ENCODE measurements around the gene TREM2. TPM values are rescaled to one million over a fixed set of nuclear protein-coding genes. Genes with fewer than 3 reads are reported as not detected.

Gene TREM2
- total RNA-seq, 1 experiment from 2014 or later, result not detected

DNA sequence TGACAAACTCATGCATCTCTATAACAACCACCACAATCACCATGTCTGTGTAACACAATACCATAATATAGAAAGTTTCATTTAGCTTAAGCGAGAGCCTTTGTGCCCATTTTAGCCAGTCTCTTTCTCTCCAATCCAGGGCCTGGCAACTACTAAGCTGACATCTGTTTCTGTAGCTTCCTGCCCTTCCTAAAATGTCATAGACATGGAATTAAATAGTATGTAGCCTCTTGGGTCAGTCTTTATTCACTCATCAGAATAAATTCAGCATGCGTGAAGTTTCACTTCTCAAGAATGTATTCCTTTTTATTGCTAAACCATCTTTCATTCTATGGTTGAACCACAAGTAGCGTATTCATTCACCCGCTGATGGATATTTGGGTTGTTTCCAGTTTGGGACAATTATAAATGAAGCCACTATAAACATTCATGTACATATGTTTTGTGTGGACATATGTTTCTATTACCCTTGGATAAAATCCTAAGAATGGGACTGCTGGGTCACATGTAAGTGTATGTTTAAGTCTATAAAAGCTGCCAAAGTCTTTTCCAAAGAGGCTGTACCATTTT lies 1.7 kb upstream of the TREM2 start:
- POLR2A ChIA-PET, result no interaction called here
- no TSS peak for BruUV-seq (replicated peaks)
- Mint-ChIP-seq H3K27ac (ENCODE audit: unreplicated experiment) (no peak overlapping the region), H3K4me1 (ENCODE audit: low read depth, unreplicated experiment) (no peaks in the 10 kb centered on the region), H3K27me3 (ENCODE audit: insufficient read depth, unreplicated experiment) (peaks cover 12% of the 10 kb centered on the region), H3K4me3 (ENCODE audit: unreplicated experiment) (no peak overlapping the region), H3K36me3 (ENCODE audit: insufficient read depth, unreplicated experiment) (no peaks in the 10 kb centered on the region), H3K9me3 (ENCODE audit: unreplicated experiment) (no peaks in the 10 kb centered on the region)
- Histone ChIP-seq H3K4me3 (ENCODE audit: low read depth, low read length) (no peak overlapping the region), H3K27me3 (replicated peaks; ENCODE audit: control insufficient read depth, insufficient read depth, low read length) (no peaks in the 10 kb centered on the region), H3K4me1 (no peaks in the 10 kb centered on the region), H3K36me3 (ENCODE audit: control insufficient read depth, insufficient read depth, low read length) (no peaks in the 10 kb centered on the region), H3K9me3 (no peaks in the 10 kb centered on the region)
- no peak for TF ChIP-seq CTCF (IDR thresholded peaks at IDR 0.05; ENCODE audit: insufficient read depth in 1 of 2, low read depth in 1 of 2, low read length in 1 of 2, severe bottlenecking in 1 of 2, unreplicated experiment in 1 of 2)
- CTCF ChIA-PET, result no interaction called here
- no peak for DNase-seq
- intact Hi-C loops (cut with micrococcal nuclease; ENCODE audit: unreplicated experiment), result no loop called here

GRCh38 chr6:41163419-41163717 lies 452 bp upstream of the TREM2 start:
- no TSS peak for BruUV-seq (replicated peaks)
- Histone ChIP-seq H3K4me3 (ENCODE audit: low read depth, low read length) (no peak overlapping the region), H3K4me1 (no peaks in the 10 kb centered on the region), H3K36me3 (ENCODE audit: control insufficient read depth, insufficient read depth, low read length) (no peaks in the 10 kb centered on the region), H3K27me3 (replicated peaks; ENCODE audit: control insufficient read depth, insufficient read depth, low read length) (no peaks in the 10 kb centered on the region), H3K9me3 (no peaks in the 10 kb centered on the region)
- POLR2A ChIA-PET, result no interaction called here
- no peak overlapping the region for H3K27ac Mint-ChIP-seq (ENCODE audit: unreplicated experiment)
- peaks cover 10% of the 10 kb centered on the region for H3K27me3 Mint-ChIP-seq (ENCODE audit: insufficient read depth, unreplicated experiment)
- no peak for DNase-seq
- no peaks in the 10 kb centered on the region for H3K9me3 Mint-ChIP-seq (ENCODE audit: unreplicated experiment)
- intact Hi-C loops (cut with micrococcal nuclease; ENCODE audit: unreplicated experiment), result no loop called here
- CTCF ChIA-PET, result no interaction called here
- no peaks in the 10 kb centered on the region for H3K36me3 Mint-ChIP-seq (ENCODE audit: insufficient read depth, unreplicated experiment)
- H3K4me3 Mint-ChIP-seq (ENCODE audit: unreplicated experiment), result no peak overlapping the region
- no peak for TF ChIP-seq CTCF (IDR thresholded peaks at IDR 0.05; ENCODE audit: insufficient read depth in 1 of 2, low read depth in 1 of 2, low read length in 1 of 2, severe bottlenecking in 1 of 2, unreplicated experiment in 1 of 2)
- H3K4me1 Mint-ChIP-seq (ENCODE audit: low read depth, unreplicated experiment), result no peaks in the 10 kb centered on the region

GRCh38 chr6:41161851-41162552 lies 914 bp downstream of the TREM2 start:
- Histone ChIP-seq H3K4me1 (no peaks in the 10 kb centered on the region), H3K9me3 (no peaks in the 10 kb centered on the region), H3K4me3 (ENCODE audit: low read depth, low read length) (no peak overlapping the region), H3K27me3 (replicated peaks; ENCODE audit: control insufficient read depth, insufficient read depth, low read length) (no peaks in the 10 kb centered on the region), H3K36me3 (ENCODE audit: control insufficient read depth, insufficient read depth, low read length) (no peaks in the 10 kb centered on the region)
- DNase-seq, result no peak
- BruUV-seq (replicated peaks), result no TSS peak
- Mint-ChIP-seq H3K27me3 (ENCODE audit: insufficient read depth, unreplicated experiment) (peaks cover 4% of the 10 kb centered on the region), H3K4me3 (ENCODE audit: unreplicated experiment) (no peak overlapping the region), H3K4me1 (ENCODE audit: low read depth, unreplicated experiment) (no peaks in the 10 kb centered on the region), H3K27ac (ENCODE audit: unreplicated experiment) (no peak overlapping the region), H3K36me3 (ENCODE audit: insufficient read depth, unreplicated experiment) (no peaks in the 10 kb centered on the region), H3K9me3 (ENCODE audit: unreplicated experiment) (no peaks in the 10 kb centered on the region)
- ChIA-PET CTCF (no interaction called here), POLR2A (no interaction called here)
- TF ChIP-seq CTCF (IDR thresholded peaks at IDR 0.05; ENCODE audit: insufficient read depth in 1 of 2, low read depth in 1 of 2, low read length in 1 of 2, severe bottlenecking in 1 of 2, unreplicated experiment in 1 of 2), result no peak
- intact Hi-C loops (cut with micrococcal nuclease; ENCODE audit: unreplicated experiment), result no loop called here
